ENCODE data around the gene MCOLN1. TPM values are rescaled to one million over a fixed set of nuclear protein-coding genes. Genes with fewer than 3 reads are reported as not detected.

MCOLN1 gene
- polyA plus RNA-seq, 4 donors: 17.6 to 21.1 (median 18.8) TPM

- FAIRE-seq (no peak), DNase-seq (no peak)
- 75 to 85% (median 83%) methylated on average over 11 of the region's 11 CpGs for WGBS, 3 donors
- no peaks in the 10 kb centered on the region for H3K9me3 ChIP-seq (ENCODE audit: control insufficient read depth in 2 of 2, insufficient read depth in 1 of 2, low read depth in 1 of 2, low read length in 1 of 2)
- peaks cover 0 to 31% (median 0%) of the 10 kb centered on the region in 3 donors for H3K36me3 ChIP-seq (ENCODE audit: control insufficient read depth in 3 of 3, insufficient read depth in 2 of 3, low read depth in 1 of 3, low read length in 3 of 3)
- no peaks in the 10 kb centered on the region for H3K27me3 ChIP-seq (ENCODE audit: control insufficient read depth in 3 of 3, insufficient read depth in 3 of 3, low read length in 3 of 3)
- peak overlapping the region in 1 of 3 donors; percentile 49 for H3K27ac ChIP-seq (ENCODE audit: low read depth in 1 of 3, low read length in 2 of 3)
- H3K4me1 ChIP-seq (ENCODE audit: control insufficient read depth in 3 of 3, insufficient read depth in 2 of 3, low read depth in 1 of 3, low read length in 2 of 3): peaks cover 0 to 17% (median 4%) of the 10 kb centered on the region in 3 donors
- H3K4me3 ChIP-seq (ENCODE audit: low read depth in 1 of 3, low read length in 3 of 3): no peak overlapping the region
Measured at GRCh38 chr19:7480222-7480969, 42.0 kb upstream of the MCOLN1 start.

DNA sequence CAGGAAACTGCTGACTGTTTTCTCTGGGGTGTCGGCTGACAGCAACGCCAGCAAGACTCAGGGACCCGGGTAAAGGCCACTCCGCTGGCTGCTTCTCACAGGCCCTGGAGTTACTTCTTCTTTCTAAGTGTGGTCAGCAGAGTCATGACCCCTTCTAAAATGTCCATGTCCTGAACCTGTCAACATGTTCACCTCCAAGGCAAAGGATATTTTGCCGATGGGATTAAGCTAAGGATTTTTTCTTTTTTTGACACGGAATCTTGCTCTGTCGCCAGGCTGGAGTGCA lies 41.5 kb upstream of the MCOLN1 start:
- peaks cover 0 to 28% (median 0%) of the 10 kb centered on the region in 3 donors for H3K36me3 ChIP-seq (ENCODE audit: control insufficient read depth in 3 of 3, insufficient read depth in 2 of 3, low read depth in 1 of 3, low read length in 3 of 3)
- FAIRE-seq: no peak
- no peak overlapping the region for H3K27ac ChIP-seq (ENCODE audit: low read depth in 1 of 3, low read length in 2 of 3)
- H3K4me1 ChIP-seq (ENCODE audit: control insufficient read depth in 3 of 3, insufficient read depth in 2 of 3, low read depth in 1 of 3, low read length in 2 of 3): peaks cover 0 to 17% (median 4%) of the 10 kb centered on the region in 3 donors
- no peaks in the 10 kb centered on the region for H3K9me3 ChIP-seq (ENCODE audit: control insufficient read depth in 2 of 2, insufficient read depth in 1 of 2, low read depth in 1 of 2, low read length in 1 of 2)
- H3K4me3 ChIP-seq (ENCODE audit: low read depth in 1 of 3, low read length in 3 of 3): no peak overlapping the region
- DNase-seq: peak in 1 of 2 donors; percentile 20
- no peaks in the 10 kb centered on the region for H3K27me3 ChIP-seq (ENCODE audit: control insufficient read depth in 3 of 3, insufficient read depth in 3 of 3, low read length in 3 of 3)
- WGBS, 3 donors: 69 to 71% (median 70%) methylated on average over 7 of the region's 7 CpGs

GRCh38 chr19:7482584-7483439 lies 39.6 kb upstream of the MCOLN1 start:
- Histone ChIP-seq H3K36me3 (ENCODE audit: control insufficient read depth in 3 of 3, insufficient read depth in 2 of 3, low read depth in 1 of 3, low read length in 3 of 3) (peaks cover 0 to 24% (median 0%) of the 10 kb centered on the region in 3 donors), H3K9me3 (ENCODE audit: control insufficient read depth in 2 of 2, insufficient read depth in 1 of 2, low read depth in 1 of 2, low read length in 1 of 2) (no peaks in the 10 kb centered on the region), H3K27me3 (ENCODE audit: control insufficient read depth in 3 of 3, insufficient read depth in 3 of 3, low read length in 3 of 3) (no peaks in the 10 kb centered on the region), H3K4me3 (ENCODE audit: low read depth in 1 of 3, low read length in 3 of 3) (no peak overlapping the region), H3K27ac (ENCODE audit: low read depth in 1 of 3, low read length in 2 of 3) (peak overlapping the region in 2 of 3 donors; percentile 21 to 46), H3K4me1 (ENCODE audit: control insufficient read depth in 3 of 3, insufficient read depth in 2 of 3, low read depth in 1 of 3, low read length in 2 of 3) (peaks cover 0 to 17% (median 4%) of the 10 kb centered on the region in 3 donors)
- DNase-seq (peak; percentile 62 to 65), FAIRE-seq (no peak)
- WGBS, 3 donors: 39 to 61% (median 59%) methylated on average over 32 to 37 of the region's 37 CpGs

GRCh38 chr19:7483720-7484201 lies 38.7 kb upstream of the MCOLN1 start:
- Histone ChIP-seq H3K4me1 (ENCODE audit: control insufficient read depth in 3 of 3, insufficient read depth in 2 of 3, low read depth in 1 of 3, low read length in 2 of 3) (peaks cover 0 to 22% (median 7%) of the 10 kb centered on the region in 3 donors), H3K36me3 (ENCODE audit: control insufficient read depth in 3 of 3, insufficient read depth in 2 of 3, low read depth in 1 of 3, low read length in 3 of 3) (peaks cover 0 to 20% (median 0%) of the 10 kb centered on the region in 3 donors), H3K4me3 (ENCODE audit: low read depth in 1 of 3, low read length in 3 of 3) (no peak overlapping the region), H3K27me3 (ENCODE audit: control insufficient read depth in 3 of 3, insufficient read depth in 3 of 3, low read length in 3 of 3) (no peaks in the 10 kb centered on the region), H3K27ac (ENCODE audit: low read depth in 1 of 3, low read length in 2 of 3) (peak overlapping the region in 2 of 3 donors; percentile 41 to 46), H3K9me3 (ENCODE audit: control insufficient read depth in 2 of 2, insufficient read depth in 1 of 2, low read depth in 1 of 2, low read length in 1 of 2) (no peaks in the 10 kb centered on the region)
- peak in 1 of 2 donors; percentile 79 for DNase-seq
- FAIRE-seq: no peak
- WGBS, 3 donors: 47 to 62% (median 57%) methylated on average over 17 of the region's 17 CpGs

DNA sequence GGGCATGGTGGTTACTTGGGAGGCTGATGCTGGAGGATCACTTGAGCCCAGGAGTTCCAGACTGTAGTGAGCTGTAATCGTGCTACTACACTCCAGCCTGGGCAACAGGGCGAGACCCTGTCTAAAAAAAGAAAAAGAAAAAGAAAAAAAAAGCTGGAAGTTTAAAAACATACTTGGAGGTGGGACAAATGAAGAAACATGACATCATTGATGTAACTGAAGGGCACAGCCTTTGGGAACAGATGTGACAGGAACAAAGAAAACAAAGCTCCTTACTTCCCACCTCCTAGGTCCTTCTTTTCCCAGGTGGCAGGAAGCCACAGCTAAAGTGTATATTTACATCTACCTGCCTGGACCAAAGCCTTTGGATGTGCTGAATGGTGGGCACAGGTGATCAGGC lies 35.5 kb upstream of the MCOLN1 start:
- Histone ChIP-seq H3K27me3 (ENCODE audit: control insufficient read depth in 3 of 3, insufficient read depth in 3 of 3, low read length in 3 of 3) (no peaks in the 10 kb centered on the region), H3K4me1 (ENCODE audit: control insufficient read depth in 3 of 3, insufficient read depth in 2 of 3, low read depth in 1 of 3, low read length in 2 of 3) (peaks cover 0 to 33% (median 7%) of the 10 kb centered on the region in 3 donors), H3K36me3 (ENCODE audit: control insufficient read depth in 3 of 3, insufficient read depth in 2 of 3, low read depth in 1 of 3, low read length in 3 of 3) (peaks cover 0 to 20% (median 0%) of the 10 kb centered on the region in 3 donors), H3K27ac (ENCODE audit: low read depth in 1 of 3, low read length in 2 of 3) (no peak overlapping the region), H3K9me3 (ENCODE audit: control insufficient read depth in 2 of 2, insufficient read depth in 1 of 2, low read depth in 1 of 2, low read length in 1 of 2) (no peaks in the 10 kb centered on the region), H3K4me3 (ENCODE audit: low read depth in 1 of 3, low read length in 3 of 3) (no peak overlapping the region)
- no peak for FAIRE-seq
- no peak for DNase-seq
- 76 to 88% (median 87%) methylated on average over 2 of the region's 2 CpGs for WGBS, 3 donors

- Histone ChIP-seq H3K27ac (ENCODE audit: low read depth in 1 of 3, low read length in 2 of 3) (peak within 1 kb of the TSS; percentile 88 to 98 (median 89)), H3K27me3 (ENCODE audit: control insufficient read depth in 3 of 3, insufficient read depth in 3 of 3, low read length in 3 of 3) (no peaks in the 10 kb centered on the region), H3K36me3 (ENCODE audit: control insufficient read depth in 3 of 3, insufficient read depth in 2 of 3, low read depth in 1 of 3, low read length in 3 of 3) (peaks cover 0 to 11% (median 0%) of the 10 kb centered on the region in 3 donors), H3K4me3 (ENCODE audit: low read depth in 1 of 3, low read length in 3 of 3) (peak within 1 kb of the TSS; percentile 40 to 62 (median 61)), H3K9me3 (ENCODE audit: control insufficient read depth in 2 of 2, insufficient read depth in 1 of 2, low read depth in 1 of 2, low read length in 1 of 2) (no peaks in the 10 kb centered on the region), H3K4me1 (ENCODE audit: control insufficient read depth in 3 of 3, insufficient read depth in 2 of 3, low read depth in 1 of 3, low read length in 2 of 3) (peaks cover 0 to 22% (median 3%) of the 10 kb centered on the region in 3 donors)
- no peak for FAIRE-seq
- WGBS, 3 donors: 0 to 1% (median 1%) methylated on average over 23 to 49 of the region's 49 CpGs
- DNase-seq: peak; percentile 92 to 97
Measured at GRCh38 chr19:7488736-7489353, 33.6 kb upstream of the MCOLN1 start, which contains the start of gene PEX11G. Gene PEX11G (minus strand): TSS chr19:7489035. CDS start chr19:7489010, 25 bp downstream.

GRCh38 chr19:7489609-7490044 lies 32.8 kb upstream of the MCOLN1 start:
- 26 to 59% (median 41%) methylated on average over 10 to 11 of the region's 11 CpGs for WGBS, 3 donors
- peaks cover 0 to 4% (median 0%) of the 10 kb centered on the region in 3 donors for H3K36me3 ChIP-seq (ENCODE audit: control insufficient read depth in 3 of 3, insufficient read depth in 2 of 3, low read depth in 1 of 3, low read length in 3 of 3)
- H3K4me1 ChIP-seq (ENCODE audit: control insufficient read depth in 3 of 3, insufficient read depth in 2 of 3, low read depth in 1 of 3, low read length in 2 of 3): peaks cover 0 to 17% (median 3%) of the 10 kb centered on the region in 3 donors
- no peaks in the 10 kb centered on the region for H3K27me3 ChIP-seq (ENCODE audit: control insufficient read depth in 3 of 3, insufficient read depth in 3 of 3, low read length in 3 of 3)
- peak overlapping the region in 1 of 3 donors; percentile 62 for H3K4me3 ChIP-seq (ENCODE audit: low read depth in 1 of 3, low read length in 3 of 3)
- no peaks in the 10 kb centered on the region for H3K9me3 ChIP-seq (ENCODE audit: control insufficient read depth in 2 of 2, insufficient read depth in 1 of 2, low read depth in 1 of 2, low read length in 1 of 2)
- H3K27ac ChIP-seq (ENCODE audit: low read depth in 1 of 3, low read length in 2 of 3): peak overlapping the region; percentile 72 to 98 (median 74)
- DNase-seq (peak; percentile 92 to 95), FAIRE-seq (no peak)

GRCh38 chr19:7492142-7492541 lies 30.3 kb upstream of the MCOLN1 start:
- Histone ChIP-seq H3K9me3 (ENCODE audit: control insufficient read depth in 2 of 2, insufficient read depth in 1 of 2, low read depth in 1 of 2, low read length in 1 of 2) (no peaks in the 10 kb centered on the region), H3K4me3 (ENCODE audit: low read depth in 1 of 3, low read length in 3 of 3) (no peak overlapping the region), H3K27ac (ENCODE audit: low read depth in 1 of 3, low read length in 2 of 3) (no peak overlapping the region), H3K4me1 (ENCODE audit: control insufficient read depth in 3 of 3, insufficient read depth in 2 of 3, low read depth in 1 of 3, low read length in 2 of 3) (peaks cover 0 to 17% (median 3%) of the 10 kb centered on the region in 3 donors), H3K36me3 (ENCODE audit: control insufficient read depth in 3 of 3, insufficient read depth in 2 of 3, low read depth in 1 of 3, low read length in 3 of 3) (peaks cover 0 to 2% (median 0%) of the 10 kb centered on the region in 3 donors), H3K27me3 (ENCODE audit: control insufficient read depth in 3 of 3, insufficient read depth in 3 of 3, low read length in 3 of 3) (no peaks in the 10 kb centered on the region)
- FAIRE-seq (no peak), DNase-seq (no peak)
- 59 to 72% (median 65%) methylated on average over 4 of the region's 4 CpGs for WGBS, 3 donors
